HEK293T (cell line): ENCODE measurements around the gene FETUB.

Experiments
- ARNT ChIP-seq: fragments of 450-650 bp; IDR thresholded peaks from 2 replicates; pipeline ENCODE4 v1.6.1; 2017; ENCODE audit warnings: mild to moderate bottlenecking
- CTBP1 ChIP-seq: fragments of 450-650 bp; IDR thresholded peaks from 2 replicates; pipeline ENCODE4 v1.6.1; 2016; ENCODE audit warnings: borderline replicate concordance
- ELF4 ChIP-seq: fragments of 450-650 bp; IDR thresholded peaks from 2 replicates; pipeline ENCODE4 v1.6.1; 2017; ENCODE audit warnings: antibody characterized with exemption
- HDGF ChIP-seq: fragments of 450-650 bp; IDR thresholded peaks from 2 replicates; pipeline ENCODE4 v1.6.1; 2017; ENCODE audit warnings: antibody characterized with exemption, borderline replicate concordance
- LEF1 ChIP-seq: fragments of 450-650 bp; IDR thresholded peaks from 2 replicates; pipeline ENCODE4 v1.6.1; 2017; ENCODE audit warnings: mild to moderate bottlenecking, borderline replicate concordance
- NFRKB ChIP-seq: fragments of 450-650 bp; IDR thresholded peaks from 2 replicates; pipeline ENCODE4 v1.6.1; 2016; ENCODE audit warnings: mild to moderate bottlenecking, moderate library complexity
- SUZ12 ChIP-seq: fragments of 450-650 bp; IDR thresholded peaks from 2 replicates; pipeline ENCODE4 v1.6.1; 2016; ENCODE audit warnings: mild to moderate bottlenecking
- TARDBP ChIP-seq: fragments of 450-650 bp; IDR thresholded peaks from 2 replicates; pipeline ENCODE4 v1.6.1; 2016
- ZNF384 ChIP-seq: fragments of 450-650 bp; IDR thresholded peaks from 2 replicates; pipeline ENCODE4 v1.6.1; 2016
- TF ChIP-seq, protein P1 (sequence below): fragments of 450-650 bp; IDR thresholded peaks from 2 replicates; pipeline ENCODE4 v1.6.1; 2016

DNA sequence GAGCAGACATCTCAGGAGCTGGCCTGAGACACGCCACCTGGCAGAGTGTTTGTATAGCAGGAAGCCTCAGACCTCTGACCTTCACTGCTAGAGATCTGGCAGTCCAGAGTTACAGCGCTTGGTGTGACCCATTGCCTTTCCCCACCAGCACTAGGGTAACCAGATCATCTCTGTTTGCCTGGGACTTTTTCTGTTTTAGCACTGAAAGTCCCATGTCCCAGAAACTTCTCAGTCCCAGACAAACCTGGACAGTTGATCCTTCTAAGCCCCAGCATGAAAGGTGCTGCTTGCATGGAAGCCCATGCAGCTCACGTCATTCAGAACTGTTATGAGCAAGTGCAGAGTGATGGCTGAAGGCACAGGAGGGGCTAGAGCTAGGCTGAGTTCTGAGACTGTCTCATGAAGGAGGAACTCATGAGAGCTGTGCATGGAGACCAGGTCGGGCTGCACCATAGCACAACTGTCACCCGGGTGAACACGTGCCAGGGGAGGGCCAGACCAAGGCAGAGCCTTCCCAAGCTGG lies 45.5 kb upstream of the FETUB start:
- TF ChIP-seq ARNT: no peak
- TF ChIP-seq NFRKB: no peak
- TF ChIP-seq, protein P1, sequence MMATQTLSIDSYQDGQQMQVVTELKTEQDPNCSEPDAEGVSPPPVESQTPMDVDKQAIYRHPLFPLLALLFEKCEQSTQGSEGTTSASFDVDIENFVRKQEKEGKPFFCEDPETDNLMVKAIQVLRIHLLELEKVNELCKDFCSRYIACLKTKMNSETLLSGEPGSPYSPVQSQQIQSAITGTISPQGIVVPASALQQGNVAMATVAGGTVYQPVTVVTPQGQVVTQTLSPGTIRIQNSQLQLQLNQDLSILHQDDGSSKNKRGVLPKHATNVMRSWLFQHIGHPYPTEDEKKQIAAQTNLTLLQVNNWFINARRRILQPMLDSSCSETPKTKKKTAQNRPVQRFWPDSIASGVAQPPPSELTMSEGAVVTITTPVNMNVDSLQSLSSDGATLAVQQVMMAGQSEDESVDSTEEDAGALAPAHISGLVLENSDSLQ: no peak
- TF ChIP-seq TARDBP: no peak
- TF ChIP-seq HDGF: no peak
- no peak for TF ChIP-seq ELF4
- no peak for TF ChIP-seq ZNF384
- TF ChIP-seq SUZ12: no peak
- no peak for TF ChIP-seq LEF1
- TF ChIP-seq CTBP1: no peak
